Limb (tissue), 2 donors: ENCODE measurements around the gene DLX4.
A peak's percentile ranks its signal among the peaks of the same experiment; 100 is the strongest.

ENCODE experiments used
- DNase-seq, 2 donors: peaks; one replicate each; pipeline ENCODE4 v3.0.0-alpha.2; 2016; ENCODE audit errors: extremely low spot score in 2 of 2

Gene DLX4

GRCh38 chr17:49968405-49969133 lies 421 bp upstream of the DLX4 start:
- DNase-seq = peak in 1 of 2 donors; percentile 74

GRCh38 chr17:49969795-49970389 lies 902 bp downstream of the DLX4 start:
- no peak for DNase-seq

DNA sequence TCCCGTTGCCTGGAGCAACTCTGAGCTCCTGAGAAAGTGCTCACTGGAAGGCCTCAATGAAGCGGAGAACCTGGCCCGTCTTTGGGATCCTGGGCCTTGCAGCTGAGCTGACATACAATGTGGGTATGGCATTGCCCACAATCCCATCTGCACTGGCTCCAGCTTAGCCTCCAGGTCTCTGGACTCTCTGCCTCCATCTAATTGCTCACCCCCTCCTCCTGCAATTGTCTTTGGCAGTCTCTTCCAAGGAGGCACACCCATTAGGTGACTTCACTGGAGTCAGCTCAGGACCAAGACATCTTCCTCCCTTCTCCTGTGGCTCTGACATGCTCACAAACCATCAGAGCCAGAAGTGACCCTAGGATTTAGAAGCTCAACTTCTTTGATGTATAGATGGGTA lies 1.5 kb downstream of the DLX4 start:
- DNase-seq = no peak

DNA sequence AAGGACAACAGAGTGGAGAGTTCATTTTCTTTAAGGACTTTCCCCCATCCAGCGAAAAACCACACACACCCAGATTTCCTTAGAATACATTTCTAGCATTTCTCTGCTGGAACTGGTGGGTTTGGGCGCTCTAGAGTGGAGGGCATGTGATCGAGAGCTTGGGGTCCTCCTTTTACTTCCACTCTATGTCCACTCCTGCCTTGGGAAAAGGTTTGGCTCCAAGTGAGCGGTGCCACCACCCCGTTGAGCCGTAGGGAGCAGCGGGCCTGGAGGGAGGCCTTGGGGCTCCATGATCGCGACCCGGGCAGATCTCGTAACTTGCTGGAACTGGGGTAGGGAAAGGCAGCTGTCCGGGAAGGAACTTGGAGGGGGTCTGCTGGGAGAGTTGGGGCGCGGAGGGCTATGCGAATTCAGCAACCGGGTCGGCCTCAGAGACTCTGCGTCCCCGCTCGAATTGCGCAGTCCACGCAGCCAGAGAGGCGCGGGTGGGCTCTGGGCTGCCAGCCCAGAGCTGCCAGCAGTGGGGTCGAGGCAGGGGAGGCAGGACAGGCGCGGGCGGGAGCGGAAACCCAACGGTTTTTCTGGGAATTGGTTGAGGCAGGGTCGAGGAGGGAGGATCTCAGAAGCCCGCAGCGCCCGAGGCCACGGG lies 2.3 kb downstream of the DLX4 start:
- no peak for DNase-seq

GRCh38 chr17:49971848-49972485 lies 3.0 kb downstream of the DLX4 start:
- DNase-seq = no peak

GRCh38 chr17:49972486-49973270 lies 3.7 kb downstream of the DLX4 start:
- no peak for DNase-seq

DNA sequence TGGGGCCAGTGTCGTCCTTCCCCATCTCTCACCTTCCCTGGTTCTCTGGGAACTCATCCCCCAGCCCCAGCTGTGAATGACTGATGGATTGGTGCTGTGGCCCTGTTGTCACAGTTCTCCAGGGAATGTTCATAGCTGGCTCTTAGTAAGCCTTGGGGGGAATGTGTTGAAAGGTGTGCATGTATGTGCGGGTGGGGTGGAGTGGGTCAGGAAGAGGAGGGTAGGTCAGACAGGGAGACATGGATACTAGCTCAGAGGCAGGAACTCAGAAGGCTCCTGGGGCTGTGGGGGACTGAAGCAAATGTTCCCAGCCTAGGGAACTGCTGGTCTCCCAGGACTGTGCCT lies 4.3 kb downstream of the DLX4 start:
- no peak for DNase-seq

DNA sequence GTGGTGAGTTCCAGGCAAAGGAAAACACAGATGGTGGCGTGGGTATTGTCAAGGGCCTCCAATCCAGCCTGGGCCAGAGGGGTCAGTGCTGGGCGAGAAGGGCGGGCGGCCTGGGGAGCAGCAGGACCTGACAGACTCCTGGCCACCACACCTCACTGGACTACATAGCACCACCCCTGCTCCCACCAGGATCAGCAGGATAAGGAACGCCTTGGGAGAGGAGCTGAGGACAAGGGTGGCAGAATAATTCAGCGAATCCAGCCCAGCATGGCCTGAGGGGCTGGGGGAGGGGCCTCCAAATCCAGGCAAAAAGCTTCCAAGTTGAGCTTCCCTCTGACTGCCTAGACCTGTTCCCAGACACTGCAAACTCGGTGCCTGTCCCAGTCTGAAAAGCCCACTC lies 6.5 kb downstream of the DLX4 start:
- no peak for DNase-seq

GRCh38 chr17:49976163-49976827 lies 7.3 kb downstream of the DLX4 start:
- DNase-seq = no peak

GRCh38 chr17:49976828-49977202 lies 7.8 kb downstream of the DLX4 start:
- no peak for DNase-seq

- DNase-seq = no peak
These were observed 8.7 kb downstream of the DLX4 start for GRCh38 chr17:49977463-49978389.

GRCh38 chr17:49978501-49978900 lies 9.5 kb downstream of the DLX4 start:
- DNase-seq = no peak

GRCh38 chr17:49979748-49980479 lies 10.9 kb downstream of the DLX4 start:
- no peak for DNase-seq

- no peak for DNase-seq
These were observed 11.8 kb downstream of the DLX4 start for GRCh38 chr17:49980703-49981197.

GRCh38 chr17:49984283-49984682 lies 15.3 kb downstream of the DLX4 start:
- DNase-seq = peak in 1 of 2 donors; percentile 16

GRCh38 chr17:49984776-49985175 lies 15.8 kb downstream of the DLX4 start:
- DNase-seq = no peak

GRCh38 chr17:49985310-49985990 lies 16.5 kb downstream of the DLX4 start:
- peak in 1 of 2 donors; percentile 18 for DNase-seq
